Uterus (tissue), 2 donors: ENCODE data around the gene C17orf50.

ENCODE experiments used
- CTCF ChIP-seq, 4 experiments: fragments of 200-600 bp in 2 of 4; fragments of 450-650 bp in 2 of 4; sonication (generic) in 2 of 4; IDR thresholded peaks; one replicate each; pipeline ENCODE4 v1.5.1; 2016 to 2019; ENCODE audit warnings: antibody characterized with exemption in 4 of 4, mild to moderate bottlenecking in 2 of 4, moderate library complexity in 1 of 4
- POLR2A ChIP-seq, 2 donors: fragments of 450-650 bp; IDR thresholded peaks; one replicate each; pipeline ENCODE4 v1.6.1; 2016; ENCODE audit warnings: antibody characterized with exemption in 2 of 2, mild to moderate bottlenecking in 1 of 2, moderate library complexity in 1 of 2

GRCh38 chr17:35710950-35711349 lies 49.7 kb upstream of the C17orf50 start:
- TF ChIP-seq POLR2A (IDR thresholded peaks at IDR 0.05) (no peak), CTCF (IDR thresholded peaks at IDR 0.05) (no peak)
